ENCODE results near the gene SGO2. TPM values are rescaled to one million over a fixed set of nuclear protein-coding genes. Genes with fewer than 3 reads are reported as not detected.

The SGO2 gene
- total and polyA plus RNA-seq, 2 experiments from 2014 or later: 6.3 to 14.5 TPM

GRCh38 chr2:200584639-200585038 lies 58.6 kb downstream of the SGO2 start:
- Histone ChIP-seq H3K27ac (no peak overlapping the region), H3K4me2 (ENCODE audit: unreplicated experiment) (no peak overlapping the region), H3K4me3 (no peak overlapping the region), H3K9ac (no peak overlapping the region), H3K79me2 (ENCODE audit: insufficient read depth) (no peaks in the 10 kb centered on the region), H4K20me1 (ENCODE audit: insufficient read depth) (no peaks in the 10 kb centered on the region), H3F3A (ENCODE audit: insufficient read depth) (peaks cover 18% of the 10 kb centered on the region; the same call in 1 of the 2 replicates), H2AFZ (no peak overlapping the region), H3K9me3 (ENCODE audit: low read depth) (no peaks in the 10 kb centered on the region), H3K27me3 (replicated peaks; ENCODE audit: insufficient read depth) (no peaks in the 10 kb centered on the region), H3K36me3 (ENCODE audit: low read depth) (no peaks in the 10 kb centered on the region), H3K9me2 (ENCODE audit: insufficient read depth) (no peaks in the 10 kb centered on the region), H3K4me1 (ENCODE audit: insufficient read depth) (peaks cover 7% of the 10 kb centered on the region; the same call in 1 of the 2 replicates)
- no peak for DNase-seq
- WGBS, 2 experiments (ENCODE audit: low coverage in 1 of 2, low lambda C conversion rate in 2 of 2, missing lambda C conversion rate in 2 of 2): 74 to 82% methylated on average over 3 of the region's 3 CpGs
- TF ChIP-seq EZH2 (IDR thresholded peaks at IDR 0.05; ENCODE audit: insufficient read depth, poor library complexity, severe bottlenecking): no peak
- no peak for TF ChIP-seq EZH2phosphoT487 (IDR thresholded peaks at IDR 0.05; ENCODE audit: insufficient read depth, low read depth)
- in situ Hi-C loops (cut with MboI): no loop called here

- Histone ChIP-seq H3K27me3 (replicated peaks; ENCODE audit: insufficient read depth) (no peaks in the 10 kb centered on the region), H3F3A (ENCODE audit: insufficient read depth) (peaks cover 22% of the 10 kb centered on the region; the same call in 1 of the 2 replicates), H3K9me3 (ENCODE audit: low read depth) (no peaks in the 10 kb centered on the region), H3K36me3 (ENCODE audit: low read depth) (no peaks in the 10 kb centered on the region), H3K27ac (no peak overlapping the region), H3K9ac (peak overlapping the region; percentile 65), H3K79me2 (ENCODE audit: insufficient read depth) (no peaks in the 10 kb centered on the region), H2AFZ (peak overlapping the region; percentile 89), H3K4me2 (ENCODE audit: unreplicated experiment) (peak overlapping the region; percentile 82), H4K20me1 (ENCODE audit: insufficient read depth) (no peaks in the 10 kb centered on the region), H3K4me3 (peak overlapping the region; percentile 75), H3K4me1 (ENCODE audit: insufficient read depth) (peaks cover 14% of the 10 kb centered on the region; the same call in 1 of the 2 replicates), H3K9me2 (ENCODE audit: insufficient read depth) (no peaks in the 10 kb centered on the region)
- WGBS, 2 experiments (ENCODE audit: low coverage in 1 of 2, low lambda C conversion rate in 2 of 2, missing lambda C conversion rate in 2 of 2): 0 to 3% methylated on average over 2 of the region's 2 CpGs
- DNase-seq: no peak
- in situ Hi-C loops (cut with MboI): no loop called here
- no peak for TF ChIP-seq EZH2 (IDR thresholded peaks at IDR 0.05; ENCODE audit: insufficient read depth, poor library complexity, severe bottlenecking)
- no peak for TF ChIP-seq EZH2phosphoT487 (IDR thresholded peaks at IDR 0.05; ENCODE audit: insufficient read depth, low read depth)
These were observed 59.3 kb downstream of the SGO2 start for GRCh38 chr2:200585340-200585729.

- H3K9me3 ChIP-seq (ENCODE audit: low read depth): no peaks in the 10 kb centered on the region
- H3K9ac ChIP-seq: peak within 1 kb of the TSS; percentile 65
- peak within 1 kb of the TSS; percentile 89 for H2AFZ ChIP-seq
- H3K4me3 ChIP-seq: peak within 1 kb of the TSS; percentile 75
- H3K4me1 ChIP-seq (ENCODE audit: insufficient read depth): peaks cover 16% of the 10 kb centered on the region; the same call in 1 of the 2 replicates
- no peaks in the 10 kb centered on the region for H3K9me2 ChIP-seq (ENCODE audit: insufficient read depth)
- H3K27ac ChIP-seq: no peak within 1 kb of the TSS
- DNase-seq: peak; percentile 67
- H3K79me2 ChIP-seq (ENCODE audit: insufficient read depth): no peaks in the 10 kb centered on the region
- H3F3A ChIP-seq (ENCODE audit: insufficient read depth): peaks cover 22% of the 10 kb centered on the region; the same call in 1 of the 2 replicates
- TF ChIP-seq EZH2phosphoT487 (IDR thresholded peaks at IDR 0.05; ENCODE audit: insufficient read depth, low read depth) (no peak), EZH2 (IDR thresholded peaks at IDR 0.05; ENCODE audit: insufficient read depth, poor library complexity, severe bottlenecking) (no peak)
- H3K4me2 ChIP-seq (ENCODE audit: unreplicated experiment): peak within 1 kb of the TSS; percentile 82
- H4K20me1 ChIP-seq (ENCODE audit: insufficient read depth): no peaks in the 10 kb centered on the region
- 2% methylated on average over 48 to 61 of the region's 62 CpGs for WGBS, 2 experiments (ENCODE audit: low coverage in 1 of 2, low lambda C conversion rate in 2 of 2, missing lambda C conversion rate in 2 of 2)
- H3K36me3 ChIP-seq (ENCODE audit: low read depth): no peaks in the 10 kb centered on the region
- H3K27me3 ChIP-seq (replicated peaks; ENCODE audit: insufficient read depth): no peaks in the 10 kb centered on the region
- in situ Hi-C loops (cut with MboI): no loop called here
These were observed 60.0 kb downstream of the SGO2 start, which contains the start of gene AOX1 for GRCh38 chr2:200585730-200586643. Gene AOX1 (plus strand): TSS chr2:200586014. CDS start chr2:200586109, 95 bp downstream.

GRCh38 chr2:200586644-200586975 lies 60.6 kb downstream of the SGO2 start:
- H3K27me3 ChIP-seq (replicated peaks; ENCODE audit: insufficient read depth): no peaks in the 10 kb centered on the region
- peak overlapping the region; percentile 82 for H3K4me2 ChIP-seq (ENCODE audit: unreplicated experiment)
- no peaks in the 10 kb centered on the region for H4K20me1 ChIP-seq (ENCODE audit: insufficient read depth)
- H3K4me3 ChIP-seq: peak overlapping the region; percentile 75
- H3K9me2 ChIP-seq (ENCODE audit: insufficient read depth): no peaks in the 10 kb centered on the region
- H3K9me3 ChIP-seq (ENCODE audit: low read depth): no peaks in the 10 kb centered on the region
- no peak for DNase-seq
- H3K4me1 ChIP-seq (ENCODE audit: insufficient read depth): peaks cover 16% of the 10 kb centered on the region; the same call in 1 of the 2 replicates
- no peak overlapping the region for H3K27ac ChIP-seq
- H3K9ac ChIP-seq: peak overlapping the region; percentile 65
- no peaks in the 10 kb centered on the region for H3K36me3 ChIP-seq (ENCODE audit: low read depth)
- peak overlapping the region; percentile 89 for H2AFZ ChIP-seq
- in situ Hi-C loops (cut with MboI): no loop called here
- WGBS, 2 experiments (ENCODE audit: low coverage in 1 of 2, low lambda C conversion rate in 2 of 2, missing lambda C conversion rate in 2 of 2): 23 to 24% methylated on average over 9 of the region's 9 CpGs
- peaks cover 22% of the 10 kb centered on the region; the same call in 1 of the 2 replicates for H3F3A ChIP-seq (ENCODE audit: insufficient read depth)
- TF ChIP-seq EZH2 (IDR thresholded peaks at IDR 0.05; ENCODE audit: insufficient read depth, poor library complexity, severe bottlenecking): no peak
- TF ChIP-seq EZH2phosphoT487 (IDR thresholded peaks at IDR 0.05; ENCODE audit: insufficient read depth, low read depth): no peak
- H3K79me2 ChIP-seq (ENCODE audit: insufficient read depth): no peaks in the 10 kb centered on the region
